RKO (cell line): ENCODE data around the gene HMGCS2.
"Not testable (repeated sequence)": the region's sequence is repeated elsewhere in the genome, so short reads cannot be mapped to it uniquely, and the experiment has no call there.

Source experiments
- DNase-seq: peaks from one replicate; pipeline ENCODE4 v3.0.0-alpha.2; 2016; ENCODE audit warnings: low spot score

The HMGCS2 gene

GRCh38 chr1:119790451-119791198, 21.9 kb upstream of the HMGCS2 start:
- no peak for DNase-seq

DNA sequence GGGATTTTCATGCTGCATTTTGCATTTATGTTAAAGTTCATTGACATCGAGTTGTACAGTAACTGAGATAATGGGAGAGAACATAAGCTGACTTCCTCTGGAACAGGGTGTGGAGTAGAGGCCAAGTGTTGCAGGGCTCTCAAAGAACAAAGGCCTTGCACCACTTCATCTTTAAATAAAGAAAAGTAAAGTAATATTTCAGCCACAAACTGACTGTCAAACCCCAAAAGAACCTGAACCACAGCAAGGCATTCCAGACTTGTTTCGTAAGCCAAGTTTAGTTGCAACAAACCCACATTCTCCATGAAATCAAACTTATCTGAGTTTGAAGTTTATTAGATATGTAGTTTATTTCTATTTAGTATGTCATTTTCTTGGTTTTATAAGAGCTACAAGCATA, 19.1 kb upstream of the HMGCS2 start:
- DNase-seq: no peak

GRCh38 chr1:119786473-119787050, 17.9 kb upstream of the HMGCS2 start:
- DNase-seq: not testable (repeated sequence)

DNA sequence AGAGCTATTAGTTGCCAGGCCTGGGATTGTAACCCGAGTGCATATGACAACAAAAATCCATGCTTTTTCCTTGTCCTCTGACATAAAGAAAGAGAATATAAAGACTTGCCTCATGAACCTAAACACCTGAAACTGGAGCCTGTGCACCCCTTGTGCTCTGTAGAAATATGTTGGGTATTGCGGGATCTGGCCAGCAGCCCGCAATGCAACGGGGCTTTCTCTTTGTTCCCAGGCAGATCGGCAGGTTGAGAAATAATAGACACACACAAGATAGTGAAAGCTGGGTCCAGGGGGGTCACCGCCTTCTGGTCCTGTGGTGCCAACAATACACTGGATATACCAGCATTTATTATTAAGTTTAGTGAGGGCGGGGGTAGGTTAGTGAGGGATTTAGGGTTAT, 17.3 kb upstream of the HMGCS2 start:
- DNase-seq: not testable (repeated sequence)

GRCh38 chr1:119784191-119784781, 15.6 kb upstream of the HMGCS2 start:
- no peak for DNase-seq

- no peak for DNase-seq
These were observed 14.9 kb upstream of the HMGCS2 start for GRCh38 chr1:119783354-119784185.

DNA sequence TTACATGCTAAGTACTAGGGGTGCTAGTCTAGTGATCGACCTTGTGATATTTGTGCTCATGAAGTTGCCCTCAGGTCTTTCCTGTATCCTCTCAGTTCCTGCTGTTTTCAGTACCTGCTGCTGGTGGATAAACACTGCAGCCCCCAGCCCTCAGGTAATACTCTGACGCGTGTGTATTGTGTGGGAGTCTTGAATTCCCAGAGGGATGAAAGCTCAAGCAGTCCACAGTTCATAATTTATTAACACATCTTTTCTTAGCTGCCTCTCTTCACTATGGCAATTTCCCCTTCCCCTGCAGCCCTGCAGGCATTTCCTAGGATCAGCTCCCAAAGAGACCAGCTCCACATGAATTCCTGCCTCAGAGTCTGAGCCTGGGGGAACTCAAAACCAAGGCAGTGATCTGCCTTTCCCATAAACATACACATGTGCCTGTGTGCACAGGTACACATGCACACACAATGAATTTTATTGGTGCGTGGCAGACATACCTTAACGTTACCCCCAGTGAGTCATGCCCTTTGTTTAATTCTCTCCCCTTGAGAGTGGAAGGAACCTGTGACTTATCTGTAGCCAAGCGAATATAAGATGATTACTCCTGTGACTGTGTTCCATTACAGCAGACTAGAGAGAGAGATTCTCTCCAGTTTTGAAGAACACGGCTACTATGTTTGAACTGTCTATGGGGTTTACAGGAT, 14.1 kb upstream of the HMGCS2 start:
- DNase-seq: no peak

- peak; percentile 4 for DNase-seq
These were observed 12.9 kb upstream of the HMGCS2 start for GRCh38 chr1:119781434-119782210.

GRCh38 chr1:119779869-119780356, 11.2 kb upstream of the HMGCS2 start:
- no peak for DNase-seq

DNA sequence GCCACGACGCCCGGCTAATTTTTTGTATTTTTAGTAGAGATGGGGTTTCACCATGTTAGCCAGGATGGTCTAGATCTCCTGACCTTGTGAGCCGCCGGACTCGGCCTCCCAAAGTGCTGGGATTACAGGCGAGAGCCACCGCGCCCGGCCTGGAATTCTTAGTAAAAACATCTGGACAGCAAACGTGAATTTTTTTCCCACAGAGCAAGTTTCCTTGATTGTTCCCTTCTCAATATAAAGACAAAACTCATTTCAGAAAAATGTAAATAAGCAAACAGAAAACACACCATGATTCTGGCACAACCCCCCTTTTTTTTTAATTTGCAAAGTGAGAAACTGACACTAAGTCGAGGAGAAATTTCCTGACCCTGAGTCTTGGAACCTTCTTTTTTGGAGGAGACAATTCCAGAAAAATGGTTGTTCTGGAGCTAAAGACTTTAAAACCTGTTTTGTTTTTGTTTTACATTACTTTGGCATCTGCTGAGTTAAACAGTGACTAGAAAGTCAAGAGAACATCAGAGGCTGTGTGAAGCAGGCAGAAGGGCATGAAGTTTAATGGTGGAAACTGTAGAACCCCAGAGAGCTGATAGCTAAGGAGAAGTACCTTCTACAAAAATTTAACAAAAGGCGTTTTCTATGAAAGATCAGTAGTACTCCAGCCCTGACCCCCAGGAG, 10.3 kb upstream of the HMGCS2 start:
- no peak for DNase-seq

DNA sequence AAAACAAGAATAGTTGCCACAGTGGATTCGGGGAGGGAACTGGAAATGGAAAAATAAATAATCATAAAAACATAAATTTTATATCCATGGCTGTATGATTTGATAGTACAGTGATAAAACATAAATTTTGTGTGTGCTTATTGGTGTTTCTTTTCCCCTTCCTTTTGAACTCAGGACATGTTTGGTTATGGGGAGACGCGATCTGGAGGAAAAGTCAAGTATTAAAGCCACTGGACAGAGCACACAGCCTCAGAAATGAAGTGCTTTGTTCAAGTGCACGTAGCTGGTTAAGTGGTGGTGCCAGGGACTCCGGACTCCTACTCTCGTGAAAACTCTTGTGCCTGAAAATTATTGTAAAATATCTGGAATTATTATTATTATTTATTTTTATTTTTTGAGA, 9.7 kb upstream of the HMGCS2 start:
- no peak for DNase-seq

DNA sequence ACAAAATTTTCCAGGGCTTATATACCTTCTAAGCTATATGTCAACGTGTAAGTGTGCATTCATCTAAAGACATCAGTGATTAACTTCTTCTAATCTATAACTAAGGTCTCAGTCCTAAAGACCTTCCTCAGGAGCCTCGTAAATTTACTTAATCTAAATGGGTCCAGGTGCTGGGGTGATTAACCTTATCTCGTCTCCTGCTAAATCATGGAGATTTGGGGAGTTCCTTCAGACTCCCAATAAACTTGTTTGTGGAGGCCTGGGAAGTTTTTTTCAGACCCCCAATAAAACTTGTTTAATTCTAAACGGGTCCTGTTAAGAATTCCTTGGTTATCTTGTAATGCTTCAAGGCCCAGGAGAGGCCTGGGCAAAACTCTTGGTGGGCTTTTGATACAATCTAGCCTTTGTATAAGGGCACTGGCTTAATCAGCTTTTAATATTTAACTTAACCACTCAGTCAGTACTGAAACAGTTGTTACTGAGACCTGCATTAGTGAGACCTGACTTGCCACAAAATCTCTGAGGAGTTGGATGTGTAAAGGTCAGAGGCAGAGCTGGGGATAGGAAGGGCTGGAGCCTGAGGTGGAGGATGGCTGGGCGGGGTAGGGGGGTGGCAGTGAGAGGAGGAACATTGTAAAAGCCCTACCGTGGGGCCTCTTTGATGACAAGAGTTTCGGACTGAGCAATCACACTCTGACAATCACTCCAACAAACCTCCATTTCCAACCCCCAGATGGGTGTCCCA, 6.2 kb upstream of the HMGCS2 start:
- no peak for DNase-seq

DNA sequence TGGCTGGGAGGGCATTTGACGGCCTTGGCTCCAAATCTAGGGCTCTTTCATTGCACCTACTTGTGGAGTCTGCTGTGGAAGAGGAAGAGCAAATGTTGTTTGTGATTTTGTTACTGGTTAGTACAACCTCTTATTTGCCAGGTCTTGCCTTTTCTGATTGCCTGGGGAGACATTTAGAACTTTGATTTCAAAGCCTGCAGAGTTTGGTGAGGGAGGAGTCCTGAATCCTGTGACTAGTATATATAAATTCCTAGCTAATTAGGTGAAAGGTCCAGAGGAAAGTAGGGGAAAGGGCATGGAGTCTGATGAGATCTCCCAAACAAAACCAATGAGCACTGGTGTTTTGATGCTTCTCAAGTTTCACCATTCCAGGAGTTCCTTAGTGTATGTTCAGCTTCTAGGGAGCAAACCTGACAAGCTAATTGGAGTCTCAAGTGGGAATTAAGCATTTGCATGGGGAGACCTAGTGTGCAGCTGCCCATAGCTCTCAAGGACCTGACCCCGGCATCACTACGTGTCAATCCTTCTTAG, 5.1 kb upstream of the HMGCS2 start:
- DNase-seq: no peak

DNA sequence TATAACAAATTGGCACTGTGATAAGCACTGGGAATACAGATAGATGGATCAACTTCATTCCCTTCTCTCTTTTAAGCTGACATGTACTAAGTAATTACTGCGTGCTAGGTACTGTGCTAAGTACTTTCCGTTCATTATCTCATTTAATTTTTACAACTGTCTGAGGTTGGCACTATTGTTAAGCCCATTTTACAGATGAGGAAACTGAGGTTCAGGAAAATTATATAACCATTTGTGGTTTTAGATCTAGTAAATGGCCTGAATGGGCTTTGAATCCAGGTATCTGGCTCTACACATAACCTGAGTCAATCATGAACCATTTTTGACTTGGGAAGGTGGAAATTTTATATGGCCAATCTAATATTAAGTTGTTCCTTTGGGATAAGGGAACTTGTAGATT, 3.6 kb upstream of the HMGCS2 start:
- DNase-seq: no peak

DNA sequence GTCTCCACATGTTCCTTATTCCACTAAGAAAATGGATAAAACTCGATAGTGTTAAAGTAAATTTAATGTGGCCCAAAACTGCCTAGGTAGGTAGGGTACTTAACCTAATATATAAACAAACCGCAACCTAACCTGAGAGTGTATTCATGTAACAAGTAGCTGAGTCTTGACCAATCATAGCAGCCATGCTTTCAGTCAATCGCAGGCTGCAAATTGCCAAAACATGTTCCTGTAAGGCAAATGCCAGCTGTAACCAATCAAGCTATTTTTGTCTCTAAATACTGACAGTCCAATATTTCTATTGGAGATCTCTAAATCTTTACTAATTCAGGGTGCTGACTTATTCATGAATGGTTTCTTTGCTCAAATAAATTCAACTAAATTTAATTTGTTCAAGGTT, 3.1 kb upstream of the HMGCS2 start:
- no peak for DNase-seq

GRCh38 chr1:119771016-119771415, 2.3 kb upstream of the HMGCS2 start:
- no peak for DNase-seq

DNA sequence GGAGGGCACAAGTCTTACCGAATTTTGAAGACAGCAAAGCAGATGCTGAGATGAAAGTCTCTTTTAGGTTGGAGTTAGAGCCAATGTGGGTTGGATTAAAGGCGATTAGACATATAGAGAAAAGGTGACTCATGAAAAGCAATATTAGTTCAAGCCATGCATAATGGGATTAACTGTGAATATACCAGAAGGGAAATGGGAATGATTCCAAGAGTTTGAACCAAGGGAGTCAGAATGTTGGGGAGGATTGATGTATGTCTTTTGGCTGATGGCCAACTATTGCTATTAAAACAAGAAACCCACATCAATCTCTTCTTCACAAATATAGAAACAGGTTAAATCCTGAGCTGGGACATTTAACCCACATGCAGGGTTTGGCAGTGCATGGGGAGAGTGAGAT, 1.2 kb downstream of the HMGCS2 start:
- DNase-seq: no peak

DNA sequence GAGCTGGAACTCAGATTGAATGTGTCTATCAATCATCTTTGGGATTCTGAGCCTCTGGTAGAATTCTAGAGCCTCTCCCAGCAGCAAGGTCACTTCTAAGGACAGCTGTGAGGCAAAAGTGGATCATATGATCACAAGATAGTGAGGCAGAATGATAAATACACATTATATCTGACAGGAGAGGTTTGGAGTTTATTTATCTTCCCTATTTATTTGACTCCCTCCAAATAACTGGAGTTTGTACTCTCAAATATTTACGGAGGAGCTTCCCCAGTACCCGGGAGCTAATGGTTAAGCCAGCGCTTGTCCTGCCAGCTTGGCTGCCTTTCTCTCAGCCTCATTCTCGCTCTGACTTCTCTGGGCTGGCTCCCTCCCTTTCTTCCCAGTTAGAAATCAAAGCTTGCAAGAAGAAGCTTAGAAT, 2.3 kb downstream of the HMGCS2 start:
- no peak for DNase-seq

DNA sequence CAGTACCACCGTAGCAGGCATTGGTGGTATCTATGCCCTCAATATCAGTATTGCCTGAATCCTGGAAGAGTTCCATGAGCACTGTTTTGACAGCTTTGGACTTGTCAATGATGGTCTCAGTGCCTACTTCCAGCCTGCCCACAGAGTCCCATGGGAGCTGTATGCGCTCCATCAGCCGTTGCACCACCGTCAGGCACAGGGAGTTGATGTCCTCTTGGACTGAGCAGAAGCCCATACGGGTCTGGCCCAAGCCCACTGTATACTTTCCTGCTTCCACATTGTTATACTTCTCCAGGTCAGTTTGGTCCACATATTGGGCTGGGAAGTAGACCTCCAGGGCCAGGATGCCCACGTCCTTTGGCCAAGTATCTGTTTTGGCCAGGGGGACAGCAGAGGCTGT, 4.5 kb downstream of the HMGCS2 start:
- DNase-seq: no peak

GRCh38 chr1:119762953-119763352, 5.8 kb downstream of the HMGCS2 start:
- no peak for DNase-seq
